CD4-positive, alpha-beta T cell treated with Interleukin-1 beta for 1 hour (primary cell): ENCODE data around the gene ACSL1.

ENCODE experiments used
- DNase-seq, 2 donors: peaks; one replicate each; pipeline ENCODE4 v3.0.0-alpha.2; 2020 to 2022

The ACSL1 gene

DNA sequence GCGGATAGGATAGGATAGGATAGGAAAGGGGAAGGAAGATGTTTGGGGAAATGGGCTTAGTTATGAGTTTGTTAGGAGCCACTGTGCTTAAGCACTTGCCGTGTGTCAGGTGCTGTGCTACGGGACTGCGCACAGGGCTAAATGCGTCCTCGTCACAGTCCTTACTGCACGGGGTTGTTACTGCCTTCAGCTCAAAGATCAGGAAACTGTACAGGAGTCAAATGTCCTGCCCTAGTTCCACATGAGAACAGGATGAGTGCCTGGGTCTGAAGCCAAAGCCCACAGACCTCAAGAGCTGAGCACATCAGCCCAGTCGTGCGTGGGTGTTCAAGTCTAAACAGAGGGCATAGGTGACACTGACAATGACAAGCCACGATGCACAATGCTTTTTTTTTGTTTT, 15.0 kb downstream of the ACSL1 start:
- DNase-seq, result no peak

DNA sequence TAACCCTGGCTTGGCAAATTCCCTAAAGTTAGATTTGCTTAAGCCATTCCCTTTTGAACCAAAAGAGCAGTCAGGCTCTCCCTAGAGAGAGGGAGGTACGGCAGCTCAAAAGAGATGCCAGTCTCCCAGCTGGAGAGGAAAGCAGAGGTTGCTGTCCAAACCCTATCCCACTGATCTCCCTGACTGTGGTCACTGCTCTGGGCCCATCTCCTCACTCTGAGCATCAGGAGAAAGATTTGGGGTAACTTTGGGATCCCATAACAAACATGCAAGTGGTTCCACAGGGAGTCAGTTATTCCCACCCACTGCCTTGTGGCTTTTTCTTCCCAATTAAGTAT, 17.1 kb downstream of the ACSL1 start:
- DNase-seq, result no peak

- DNase-seq, result no peak
Measured at GRCh38 chr4:184807797-184808712, 17.7 kb downstream of the ACSL1 start.

DNA sequence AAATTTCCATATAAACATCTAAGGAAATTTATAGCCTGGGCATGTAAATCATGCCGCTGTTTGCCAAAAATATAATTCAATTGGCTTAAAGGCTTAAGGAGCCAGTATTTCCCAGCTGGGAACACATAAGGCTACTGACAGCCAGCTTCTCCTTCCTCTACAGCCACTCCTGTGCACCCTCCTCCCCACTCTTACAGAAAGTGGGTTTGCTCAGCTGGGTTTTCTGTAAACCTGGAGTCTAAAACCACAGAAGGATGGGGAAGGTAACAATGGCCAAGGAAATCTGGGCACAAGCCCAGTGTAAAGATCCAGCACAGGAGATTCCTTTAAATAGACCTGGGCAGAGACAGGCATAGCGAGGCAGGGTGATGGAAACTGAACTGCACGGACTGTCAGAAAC, 18.5 kb downstream of the ACSL1 start:
- no peak for DNase-seq

- DNase-seq, result no peak
Measured at GRCh38 chr4:184806711-184807110, 19.1 kb downstream of the ACSL1 start.

DNA sequence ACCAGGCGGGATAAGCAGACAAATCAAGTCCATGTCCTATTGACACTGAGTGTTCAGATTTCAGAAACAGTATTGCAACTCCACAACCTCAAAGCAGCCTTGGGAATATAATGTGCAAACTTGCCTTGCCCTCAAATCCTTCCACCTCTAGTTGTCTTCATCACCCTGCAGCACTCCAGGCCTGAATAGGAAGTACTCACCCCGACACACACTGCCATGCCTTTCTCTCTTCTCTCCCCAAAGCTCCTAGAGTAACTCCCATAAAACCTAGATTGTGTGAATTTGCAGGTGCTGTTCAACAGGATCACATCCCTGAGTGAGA, 19.6 kb downstream of the ACSL1 start:
- DNase-seq, result no peak

DNA sequence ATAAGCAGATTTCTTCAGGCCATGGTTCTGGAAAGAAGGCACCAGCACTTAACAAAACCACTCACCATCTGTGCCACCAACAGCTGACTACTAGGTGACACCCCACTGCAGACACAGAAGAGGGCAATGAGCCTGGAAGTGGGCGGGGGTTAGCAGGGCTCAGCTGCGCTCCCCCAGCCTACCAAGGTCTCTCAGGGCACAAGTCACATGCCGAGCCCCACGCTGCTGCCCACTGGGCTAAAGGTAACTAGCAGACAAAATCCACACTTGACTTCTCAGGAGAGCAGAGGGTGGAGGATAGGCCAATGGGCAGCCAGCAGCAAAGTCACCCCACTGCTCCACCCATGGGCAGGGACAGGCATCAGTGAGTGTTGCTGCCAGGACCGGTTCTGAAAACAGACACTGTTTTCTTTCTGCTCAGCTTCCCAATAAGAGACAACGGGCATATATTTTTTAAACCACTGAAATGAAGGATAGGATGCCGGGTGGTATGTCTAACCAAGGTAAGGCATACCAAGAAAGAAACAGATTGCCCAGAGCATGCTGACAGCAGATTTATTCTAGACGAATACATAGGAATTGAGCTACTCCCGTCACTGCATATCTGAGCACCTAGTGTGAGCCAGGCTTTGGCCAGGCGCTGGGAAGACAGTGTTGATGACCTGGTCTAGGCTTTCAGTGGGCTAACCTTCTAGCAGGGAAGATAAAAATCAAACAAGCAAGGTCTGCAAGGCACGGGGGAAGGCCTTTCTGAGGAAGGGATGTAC, 20.1 kb downstream of the ACSL1 start:
- peak in 1 of 2 donors; percentile 49 for DNase-seq

DNA sequence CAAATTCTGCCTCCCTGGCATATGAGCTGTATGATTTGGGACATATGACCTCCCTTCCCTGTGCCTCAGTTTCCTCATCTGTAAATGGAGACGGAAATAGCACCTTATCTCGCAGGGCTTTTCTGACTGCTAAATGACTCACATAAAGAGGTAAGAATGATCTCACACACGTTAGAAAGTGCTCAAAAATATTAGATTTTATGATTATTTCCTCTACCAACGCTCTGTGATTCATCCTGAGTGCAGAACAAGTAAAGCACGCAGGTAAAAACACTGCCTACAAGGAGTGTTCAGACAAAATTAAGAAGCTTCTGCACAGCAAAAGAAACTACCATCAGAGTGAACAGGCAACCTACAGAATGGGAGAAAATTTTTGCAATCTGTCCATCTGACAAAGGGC, 21.1 kb downstream of the ACSL1 start:
- no peak for DNase-seq

GRCh38 chr4:184803874-184804273, 21.9 kb downstream of the ACSL1 start:
- no peak for DNase-seq

- DNase-seq, result no peak
Measured at GRCh38 chr4:184803133-184803532, 22.6 kb downstream of the ACSL1 start.

- no peak for DNase-seq
Measured at GRCh38 chr4:184802697-184803015, 23.1 kb downstream of the ACSL1 start.

GRCh38 chr4:184801781-184802696, 23.7 kb downstream of the ACSL1 start:
- no peak for DNase-seq

- no peak for DNase-seq
Measured at GRCh38 chr4:184798504-184798903, 27.3 kb downstream of the ACSL1 start.

- DNase-seq, result no peak
Measured at GRCh38 chr4:184796906-184797305, 28.9 kb downstream of the ACSL1 start.

GRCh38 chr4:184795214-184795844, 30.4 kb downstream of the ACSL1 start:
- no peak for DNase-seq

- DNase-seq, result no peak
Measured at GRCh38 chr4:184794470-184794869, 31.3 kb downstream of the ACSL1 start.

GRCh38 chr4:184793735-184794355, 31.9 kb downstream of the ACSL1 start:
- no peak for DNase-seq

GRCh38 chr4:184792950-184793555, 32.7 kb downstream of the ACSL1 start:
- DNase-seq, result peak; percentile 6 to 45

- DNase-seq, result no peak
Measured at GRCh38 chr4:184792334-184792733, 33.4 kb downstream of the ACSL1 start.

DNA sequence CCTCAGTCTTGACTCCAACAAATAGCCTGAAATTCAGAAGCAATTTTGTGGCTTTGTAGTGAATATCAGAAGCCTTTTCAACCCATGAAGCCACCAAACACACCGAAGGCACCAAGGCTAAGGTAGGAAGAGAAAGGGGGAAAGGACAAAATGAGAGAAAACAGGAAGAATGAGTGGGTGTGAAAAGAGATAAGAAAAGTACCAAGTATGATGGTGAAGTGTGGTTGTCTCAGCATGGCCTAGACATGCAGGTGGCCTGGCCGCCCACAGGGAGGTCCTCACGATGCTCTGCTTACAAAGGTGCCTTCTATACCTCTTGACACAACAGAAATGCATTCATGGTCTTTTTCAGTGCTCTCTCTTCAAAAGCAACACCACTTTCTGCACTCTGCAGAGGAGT, 34.9 kb downstream of the ACSL1 start:
- DNase-seq, result no peak

DNA sequence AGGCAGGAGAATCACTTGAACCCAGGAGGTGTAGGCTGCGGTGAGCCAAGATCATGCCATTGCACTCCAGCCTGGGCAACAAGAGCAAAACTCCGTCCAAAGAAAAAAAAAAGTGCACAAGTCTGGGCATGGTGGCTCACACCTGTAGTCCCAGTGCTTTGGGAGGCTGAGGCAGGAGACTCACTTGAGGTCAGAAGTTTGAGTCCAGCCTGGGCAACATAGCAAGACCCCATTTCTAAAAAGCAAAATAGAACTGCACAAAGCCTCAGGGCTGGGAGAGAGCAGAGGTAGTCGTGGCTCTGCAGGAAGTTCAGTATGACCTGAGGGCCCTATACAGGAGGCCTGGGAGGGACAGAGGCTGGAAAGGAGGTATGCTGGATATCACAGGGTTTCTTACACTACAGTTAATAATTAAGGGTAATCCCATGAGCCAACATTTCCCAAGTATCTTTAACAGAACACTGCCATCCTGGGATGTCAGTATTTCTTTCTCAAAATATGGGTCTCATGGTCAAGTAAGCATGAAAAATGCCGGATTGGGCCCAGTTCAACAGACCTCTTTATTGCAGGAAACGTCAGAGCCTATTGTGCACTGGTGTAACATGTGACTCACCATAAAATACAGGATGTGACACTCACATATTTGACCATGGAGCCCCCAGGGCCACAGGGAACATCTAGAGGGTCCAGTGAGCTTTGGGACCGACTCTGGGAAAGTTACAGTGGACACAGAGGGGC, 37.8 kb downstream of the ACSL1 start:
- DNase-seq, result no peak
